Measurements from ENCODE around the gene HAUS1. TPM values are rescaled to one million over a fixed set of nuclear protein-coding genes. Genes with fewer than 3 reads are reported as not detected.

Gene HAUS1
- total RNA-seq, 2 donors from 2014 or later = 14.9 to 15.8 TPM

- H3K4me3 Mint-ChIP-seq = no peak overlapping the region
- no peak for DNase-seq
- H3K9me3 ChIP-seq (ENCODE audit: control insufficient read depth, low read length, poor library complexity, severe bottlenecking) = no peaks in the 10 kb centered on the region
- H3K27me3 Mint-ChIP-seq = no peaks in the 10 kb centered on the region
- no peaks in the 10 kb centered on the region for H3K36me3 Mint-ChIP-seq (ENCODE audit: low read depth)
- no peak for ATAC-seq
- peak overlapping the region; percentile 60 for H3K27ac Mint-ChIP-seq
- peaks cover 28% of the 10 kb centered on the region for H3K4me1 Mint-ChIP-seq
Observed at GRCh38 chr18:46166261-46166970, 62.2 kb downstream of the HAUS1 start.

GRCh38 chr18:46167971-46168370 is 63.8 kb downstream of the HAUS1 start:
- Mint-ChIP-seq H3K27me3 (no peaks in the 10 kb centered on the region), H3K4me3 (peak overlapping the region; percentile 83), H3K27ac (peak overlapping the region; percentile 60), H3K36me3 (ENCODE audit: low read depth) (no peaks in the 10 kb centered on the region), H3K4me1 (peaks cover 28% of the 10 kb centered on the region)
- ATAC-seq = peak; percentile 83
- H3K9me3 ChIP-seq (ENCODE audit: control insufficient read depth, low read length, poor library complexity, severe bottlenecking) = no peaks in the 10 kb centered on the region
- DNase-seq = no peak

DNA sequence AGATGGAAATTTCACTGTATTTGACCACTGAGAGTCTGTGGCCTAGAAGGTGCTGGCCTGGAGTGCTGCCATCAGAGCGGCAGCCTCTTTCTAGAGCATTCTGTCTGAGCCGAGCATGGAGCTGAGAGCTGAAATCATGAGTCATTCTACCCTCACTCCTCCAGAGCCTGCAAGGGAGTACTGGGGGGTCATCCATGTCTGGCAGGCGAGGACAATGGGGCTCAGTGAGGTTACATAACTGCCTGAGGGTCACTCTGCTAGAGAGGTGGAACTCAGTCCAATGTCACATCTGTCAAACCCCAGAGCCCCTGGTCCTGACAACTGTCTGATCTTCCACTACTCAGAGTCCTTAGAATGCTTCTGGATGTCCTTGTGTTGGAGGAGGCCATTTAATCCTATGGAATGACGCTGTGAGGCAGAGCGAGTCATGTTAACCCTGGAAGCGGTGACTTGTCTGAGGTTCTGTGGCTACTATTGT is 65.3 kb downstream of the HAUS1 start:
- peaks cover 3% of the 10 kb centered on the region for H3K36me3 Mint-ChIP-seq (ENCODE audit: low read depth)
- no peak overlapping the region for H3K4me3 Mint-ChIP-seq
- no peak for DNase-seq
- H3K27ac Mint-ChIP-seq = no peak overlapping the region
- no peak for ATAC-seq
- H3K9me3 ChIP-seq (ENCODE audit: control insufficient read depth, low read length, poor library complexity, severe bottlenecking) = no peaks in the 10 kb centered on the region
- no peaks in the 10 kb centered on the region for H3K27me3 Mint-ChIP-seq
- H3K4me1 Mint-ChIP-seq = peaks cover 20% of the 10 kb centered on the region

GRCh38 chr18:46171331-46171730 is 67.1 kb downstream of the HAUS1 start:
- no peak for DNase-seq
- Mint-ChIP-seq H3K27me3 (no peaks in the 10 kb centered on the region), H3K27ac (no peak overlapping the region), H3K4me1 (peaks cover 27% of the 10 kb centered on the region), H3K4me3 (no peak overlapping the region), H3K36me3 (ENCODE audit: low read depth) (peaks cover 3% of the 10 kb centered on the region)
- H3K9me3 ChIP-seq (ENCODE audit: control insufficient read depth, low read length, poor library complexity, severe bottlenecking) = no peaks in the 10 kb centered on the region
- ATAC-seq = no peak

DNA sequence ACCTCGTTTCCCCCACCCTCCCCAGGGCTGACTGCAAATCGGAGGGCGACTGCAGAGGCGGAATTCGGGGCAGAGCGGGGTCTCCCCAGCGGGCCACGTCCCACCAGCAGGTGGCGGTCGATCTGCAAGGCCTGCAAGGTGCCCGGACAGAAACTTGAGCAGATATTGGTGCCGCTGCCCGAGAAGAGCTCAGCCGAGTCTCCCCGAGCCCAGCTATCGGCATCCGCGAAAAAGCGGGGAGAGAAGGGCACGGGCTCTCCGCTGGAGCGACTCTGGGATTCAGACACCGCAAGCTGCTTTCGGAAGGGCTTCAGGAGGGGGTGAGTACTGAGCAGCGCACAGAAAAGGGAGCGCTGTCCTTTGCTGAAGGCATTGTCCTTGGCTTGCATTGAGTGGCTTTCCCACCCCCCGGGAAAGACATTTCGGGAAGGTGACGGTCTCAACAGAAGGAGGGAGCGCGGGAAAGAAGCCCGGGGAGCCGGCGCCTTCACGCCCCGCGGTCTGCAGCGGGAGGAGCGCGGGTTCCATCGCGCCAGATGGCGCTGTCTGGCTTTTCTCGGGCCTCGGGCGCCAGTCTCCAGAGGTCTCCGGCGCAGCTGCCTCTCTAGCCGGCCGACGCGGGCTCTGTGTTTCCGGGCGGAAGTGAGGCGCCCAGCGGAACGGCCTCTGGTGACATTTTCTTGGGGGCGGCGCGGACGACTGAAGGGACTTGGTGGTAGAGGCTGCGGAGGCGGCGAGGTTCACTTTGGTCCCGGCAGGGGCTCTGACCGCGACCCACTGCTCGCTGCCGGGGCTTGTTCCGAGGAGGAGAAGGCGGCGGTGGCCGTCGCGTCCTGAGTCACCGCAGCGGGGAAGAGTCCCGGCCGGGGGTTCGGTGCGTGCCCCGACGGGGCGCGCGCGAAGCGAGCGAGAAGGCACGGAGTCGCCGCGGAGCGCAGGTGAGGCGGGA is 69.5 kb downstream of the HAUS1 start:
- H3K27me3 Mint-ChIP-seq = no peaks in the 10 kb centered on the region
- H3K27ac Mint-ChIP-seq = peak overlapping the region; percentile 96
- H3K9me3 ChIP-seq (ENCODE audit: control insufficient read depth, low read length, poor library complexity, severe bottlenecking) = no peaks in the 10 kb centered on the region
- peak; percentile 84 to 92 (median 86) for DNase-seq
- ATAC-seq = peak; percentile 93
- H3K4me3 Mint-ChIP-seq = peak overlapping the region; percentile 99
- H3K36me3 Mint-ChIP-seq (ENCODE audit: low read depth) = peaks cover 3% of the 10 kb centered on the region
- peaks cover 28% of the 10 kb centered on the region for H3K4me1 Mint-ChIP-seq

- H3K27ac Mint-ChIP-seq = peak overlapping the region; percentile 96
- ATAC-seq (no peak), DNase-seq (peak; percentile 13 to 22 (median 16))
- peaks cover 3% of the 10 kb centered on the region for H3K36me3 Mint-ChIP-seq (ENCODE audit: low read depth)
- H3K4me1 Mint-ChIP-seq = peaks cover 28% of the 10 kb centered on the region
- H3K9me3 ChIP-seq (ENCODE audit: control insufficient read depth, low read length, poor library complexity, severe bottlenecking) = no peaks in the 10 kb centered on the region
- peak overlapping the region; percentile 99 for H3K4me3 Mint-ChIP-seq
- H3K27me3 Mint-ChIP-seq = no peaks in the 10 kb centered on the region
Observed at GRCh38 chr18:46174342-46175041, 70.3 kb downstream of the HAUS1 start.

- Mint-ChIP-seq H3K4me3 (peak overlapping the region; percentile 99), H3K4me1 (peaks cover 33% of the 10 kb centered on the region), H3K27me3 (no peaks in the 10 kb centered on the region), H3K27ac (peak overlapping the region; percentile 96), H3K36me3 (ENCODE audit: low read depth) (peaks cover 3% of the 10 kb centered on the region)
- ATAC-seq (no peak), DNase-seq (no peak)
- no peaks in the 10 kb centered on the region for H3K9me3 ChIP-seq (ENCODE audit: control insufficient read depth, low read length, poor library complexity, severe bottlenecking)
Observed at GRCh38 chr18:46176001-46176400, 71.8 kb downstream of the HAUS1 start.

Other genes starting within 250 kb of the HAUS1 start
- 10 to 100 TPM; 46.6 to 76.5 TPM for gene EPG5, start 137.1 kb upstream of the HAUS1 start, total RNA-seq
- 10 to 100 TPM; 13.1 to 15.8 TPM for gene PSTPIP2, start 32.1 kb upstream of the HAUS1 start, total RNA-seq
- 100 to 1,000 TPM; 171 to 200 TPM for gene ATP5F1A, start 6.1 kb upstream of the HAUS1 start, total RNA-seq

Measured in T-helper 17 cell (primary cell).